Esophagus muscularis mucosa (tissue), 4 donors: ENCODE results near the gene NID2. TPM values are rescaled to one million over a fixed set of nuclear protein-coding genes. Genes with fewer than 3 reads are reported as not detected.

Experiments used
- DNase-seq: peaks from one replicate; pipeline ENCODE4 v3.0.0-alpha.2; 2017; ENCODE audit errors: extremely low spot score
- H3K27ac ChIP-seq, 4 donors: fragments of 200-600 bp; sonication (generic); replicated peaks in 1 of 4; 1 replicate in 3 of 4; 2 replicates in 1 of 4; pipeline ENCODE4 v1.5.1; 2016 to 2019; ENCODE audit warnings: mild to moderate bottlenecking in 1 of 4
- H3K27me3 ChIP-seq, 4 donors: fragments of 200-600 bp; sonication (generic); one replicate each; pipeline versions ENCODE4 v1.5.1 to v1.6.0; 2016 to 2019
- H3K36me3 ChIP-seq, 4 donors: fragments of 200-600 bp; sonication (generic); one replicate each; pipeline ENCODE4 v1.5.1; 2016 to 2019
- H3K4me1 ChIP-seq, 4 donors: fragments of 200-600 bp; sonication (generic); one replicate each; pipeline ENCODE4 v1.5.1; 2016 to 2019
- H3K4me3 ChIP-seq, 4 donors: fragments of 200-600 bp; sonication (generic); 1 replicate in 2 of 4; 2 replicates in 2 of 4; pipeline ENCODE4 v1.5.1; 2016 to 2019; ENCODE audit warnings: mild to moderate bottlenecking in 4 of 4, moderate library complexity in 1 of 4
- H3K9me3 ChIP-seq, 4 donors: fragments of 200-600 bp; sonication (generic); 1 replicate in 3 of 4; 2 replicates in 1 of 4; pipeline ENCODE4 v1.5.1; 2016 to 2019
- EP300 ChIP-seq: sonication (generic); formaldehyde crosslinking; IDR thresholded peaks from one replicate; pipeline ENCODE4 v1.6.1; 2017; ENCODE audit warnings: antibody characterized with exemption
- POLR2A ChIP-seq: fragments of 450-650 bp; IDR thresholded peaks from one replicate; pipeline ENCODE4 v1.6.1; 2017; ENCODE audit warnings: antibody characterized with exemption, moderate library complexity, mild to moderate bottlenecking, low read depth
- POLR2AphosphoS5 ChIP-seq, 2 donors: sonication (generic); formaldehyde crosslinking; IDR thresholded peaks; one replicate each; pipeline ENCODE4 v1.6.1; 2017; ENCODE audit warnings: antibody characterized with exemption in 2 of 2
- WGBS: methylation state at CpG from one replicate; pipeline ENCODE4 v1.1.5; 2018; 5-methylcytosine and 5-hydroxymethylcytosine counted together
- intact Hi-C: fragments of 100-400 bp; cut with DNase I; formaldehyde crosslinking; loops from one replicate; pipeline ENCODE4 v1.15.1; 2023
- total RNA-seq, 4 donors: library from RNA; depleted of rRNA; stranded (reverse); fragments of >200 nt; gene quantifications; one replicate each; pipeline versions ENCODE4 v1.1.0 to v1.2.1, GENCODE V29; 2016
- TF ChIP-seq, protein P1 (sequence below), 3 experiments: fragments of 200-600 bp in 2 of 3; fragments of 450-650 bp in 1 of 3; sonication (generic) in 2 of 3; IDR thresholded peaks; one replicate each; pipeline ENCODE4 v1.5.1; 2017 to 2019; ENCODE audit warnings: antibody characterized with exemption in 3 of 3, mild to moderate bottlenecking in 2 of 3, moderate library complexity in 1 of 3

Gene NID2
- total RNA-seq, 4 donors from 2014 or later = 40.4 to 77.2 (median 57.5) TPM

- H3K4me3 ChIP-seq = no peak overlapping the region
- H3K27me3 ChIP-seq = no peaks in the 10 kb centered on the region
- H3K4me1 ChIP-seq = no peaks in the 10 kb centered on the region
- intact Hi-C loops = loop anchor here (10.0 kb wide), 1 partner anchor 108 kb away; the partner anchor contains the start of gene GNG2
- H3K27ac ChIP-seq = no peak overlapping the region
- no peak for DNase-seq
- no peaks in the 10 kb centered on the region for H3K36me3 ChIP-seq
- TF ChIP-seq POLR2A (no peak), EP300 (no peak), POLR2AphosphoS5 (IDR thresholded peaks at IDR 0.05) (no peak)
- TF ChIP-seq, protein P1, sequence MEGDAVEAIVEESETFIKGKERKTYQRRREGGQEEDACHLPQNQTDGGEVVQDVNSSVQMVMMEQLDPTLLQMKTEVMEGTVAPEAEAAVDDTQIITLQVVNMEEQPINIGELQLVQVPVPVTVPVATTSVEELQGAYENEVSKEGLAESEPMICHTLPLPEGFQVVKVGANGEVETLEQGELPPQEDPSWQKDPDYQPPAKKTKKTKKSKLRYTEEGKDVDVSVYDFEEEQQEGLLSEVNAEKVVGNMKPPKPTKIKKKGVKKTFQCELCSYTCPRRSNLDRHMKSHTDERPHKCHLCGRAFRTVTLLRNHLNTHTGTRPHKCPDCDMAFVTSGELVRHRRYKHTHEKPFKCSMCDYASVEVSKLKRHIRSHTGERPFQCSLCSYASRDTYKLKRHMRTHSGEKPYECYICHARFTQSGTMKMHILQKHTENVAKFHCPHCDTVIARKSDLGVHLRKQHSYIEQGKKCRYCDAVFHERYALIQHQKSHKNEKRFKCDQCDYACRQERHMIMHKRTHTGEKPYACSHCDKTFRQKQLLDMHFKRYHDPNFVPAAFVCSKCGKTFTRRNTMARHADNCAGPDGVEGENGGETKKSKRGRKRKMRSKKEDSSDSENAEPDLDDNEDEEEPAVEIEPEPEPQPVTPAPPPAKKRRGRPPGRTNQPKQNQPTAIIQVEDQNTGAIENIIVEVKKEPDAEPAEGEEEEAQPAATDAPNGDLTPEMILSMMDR (IDR thresholded peaks at IDR 0.05) = no peak
- no peaks in the 10 kb centered on the region for H3K9me3 ChIP-seq
- 94% methylated on average over 7 of the region's 7 CpGs for WGBS
These were observed 96.3 kb downstream of the NID2 start for GRCh38 chr14:51972566-51972965.

DNA sequence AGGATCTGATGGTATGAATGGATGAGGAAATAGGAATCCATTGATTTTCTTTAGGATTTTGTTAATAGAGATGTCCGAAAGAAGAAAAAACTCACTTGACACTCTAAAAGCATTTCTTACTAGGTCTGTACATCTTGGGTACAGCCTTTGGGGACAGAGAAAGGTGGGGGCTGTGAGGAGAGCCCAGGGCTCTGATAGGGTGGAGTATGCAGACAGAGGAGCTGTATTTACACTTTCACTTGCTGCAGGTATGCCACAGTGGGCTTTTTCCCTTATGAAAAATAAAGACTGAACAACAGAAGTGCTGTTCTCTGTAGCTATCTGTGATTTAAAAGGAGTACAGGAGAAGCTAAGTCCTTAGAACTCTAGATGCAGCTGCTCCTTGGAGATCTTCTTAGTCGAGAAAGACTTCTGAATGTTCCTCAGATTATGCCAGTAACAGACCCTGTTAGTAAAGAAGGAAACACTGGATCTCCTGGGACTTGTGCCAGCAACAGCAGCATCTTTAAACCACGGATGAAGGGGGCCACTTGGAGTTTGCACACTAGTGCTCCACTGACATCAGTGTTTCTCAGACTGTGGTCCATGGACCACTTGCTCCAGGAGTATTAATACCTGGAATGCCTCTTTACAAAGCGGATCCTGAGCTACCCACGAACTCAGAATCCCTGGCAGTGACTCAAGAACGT lies 98.9 kb downstream of the NID2 start:
- Histone ChIP-seq H3K27ac (no peak overlapping the region), H3K4me3 (no peak overlapping the region), H3K27me3 (no peaks in the 10 kb centered on the region), H3K9me3 (no peaks in the 10 kb centered on the region), H3K4me1 (no peaks in the 10 kb centered on the region), H3K36me3 (no peaks in the 10 kb centered on the region)
- DNase-seq = no peak
- TF ChIP-seq EP300 = no peak
- TF ChIP-seq, protein P1 (IDR thresholded peaks at IDR 0.05) = no peak
- TF ChIP-seq POLR2AphosphoS5 (IDR thresholded peaks at IDR 0.05) = no peak
- no peak for TF ChIP-seq POLR2A
- intact Hi-C loops = loop anchor here (10.0 kb wide), 1 partner anchor 105 kb away; the partner anchor contains the start of gene GNG2
- WGBS = 68% methylated on average over 6 of the region's 6 CpGs

DNA sequence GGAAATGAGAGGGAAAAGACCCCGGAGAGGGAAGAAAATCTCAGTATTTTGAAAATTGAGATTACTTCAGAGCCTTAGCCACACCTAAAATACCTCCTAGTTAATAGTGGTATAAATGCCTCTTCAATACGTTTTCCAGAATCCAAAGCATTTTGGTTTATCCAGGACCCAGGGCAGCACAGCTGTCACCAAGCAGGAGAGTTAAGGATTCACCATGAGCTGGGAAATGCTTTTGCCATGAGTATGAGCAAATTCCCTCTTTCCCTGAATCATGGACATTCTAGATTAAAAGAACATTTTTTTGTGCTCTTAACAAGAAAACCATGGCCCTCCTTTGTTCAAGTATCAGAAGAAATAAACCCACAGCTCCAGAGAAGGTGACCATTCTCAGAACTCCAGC lies 101.3 kb downstream of the NID2 start:
- no peaks in the 10 kb centered on the region for H3K9me3 ChIP-seq
- no peaks in the 10 kb centered on the region for H3K36me3 ChIP-seq
- H3K27ac ChIP-seq = no peak overlapping the region
- H3K4me3 ChIP-seq = no peak overlapping the region
- TF ChIP-seq, protein P1 (IDR thresholded peaks at IDR 0.05) = no peak
- TF ChIP-seq POLR2A = no peak
- TF ChIP-seq POLR2AphosphoS5 (IDR thresholded peaks at IDR 0.05) = no peak
- no peak for TF ChIP-seq EP300
- 89% methylated on average over 2 of the region's 2 CpGs for WGBS
- no peak for DNase-seq
- peaks cover 3 to 17% (median 11%) of the 10 kb centered on the region in 4 donors for H3K4me1 ChIP-seq
- intact Hi-C loops = no loop called here
- no peaks in the 10 kb centered on the region for H3K27me3 ChIP-seq

DNA sequence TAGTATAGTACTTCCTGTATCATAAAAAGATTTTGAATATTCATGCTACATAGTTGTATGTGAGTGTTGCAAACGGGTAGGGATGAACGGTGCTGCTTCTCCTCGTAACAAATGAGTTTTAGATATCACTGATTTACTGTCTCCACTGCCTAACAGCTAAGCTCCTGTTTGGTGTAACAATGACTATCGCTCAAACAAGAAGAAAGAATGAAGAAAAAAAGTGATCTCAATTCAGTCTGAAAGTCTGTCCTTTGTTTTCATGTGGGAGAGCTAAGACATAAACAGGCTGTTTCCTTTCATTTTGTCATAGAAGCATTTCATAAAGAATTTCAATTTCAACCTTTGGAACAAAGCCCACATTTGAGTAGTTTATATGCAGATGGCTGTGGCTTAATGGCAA lies 105.6 kb downstream of the NID2 start:
- intact Hi-C loops = no loop called here
- 8% methylated on average over 4 of the region's 4 CpGs for WGBS
- Histone ChIP-seq H3K4me3 (peak overlapping the region; percentile 18 to 43 (median 25)), H3K36me3 (no peaks in the 10 kb centered on the region), H3K27ac (peak overlapping the region in 1 of 4 donors; percentile 45), H3K4me1 (peaks cover 3 to 19% (median 13%) of the 10 kb centered on the region in 4 donors), H3K9me3 (peaks cover 0 to 8% (median 6%) of the 10 kb centered on the region in 4 donors), H3K27me3 (no peaks in the 10 kb centered on the region)
- TF ChIP-seq EP300 (no peak), POLR2A (no peak), POLR2AphosphoS5 (IDR thresholded peaks at IDR 0.05) (no peak)
- TF ChIP-seq, protein P1 (IDR thresholded peaks at IDR 0.05) = no peak
- DNase-seq = no peak
